Thoracic aorta (tissue), 2 donors: Measurements from ENCODE around the gene STRADA. TPM values are rescaled to one million over a fixed set of nuclear protein-coding genes. Genes with fewer than 3 reads are reported as not detected.

Source experiments
- ATAC-seq: fragments of 150-250 bp; one replicate; pipeline ENCODE4 v1.8.0; 2017; ENCODE audit warnings: low read depth; ENCODE audit not compliant: insufficient number of reproducible peaks, low FRiP score
- DNase-seq: peaks from one replicate; pipeline ENCODE4 v3.0.0-alpha.2; 2020; ENCODE audit warnings: low spot score
- H3K27ac ChIP-seq, 2 donors: fragments of 200-600 bp; sonication (generic); 1 replicate in 1 of 2; 2 replicates in 1 of 2; pipeline ENCODE4 v1.5.1; 2016; ENCODE audit warnings: mild to moderate bottlenecking in 2 of 2, moderate library complexity in 2 of 2
- H3K27me3 ChIP-seq: fragments of 200-600 bp; sonication (generic); replicated peaks from 2 replicates; pipeline ENCODE4 v1.6.0; 2016; ENCODE audit warnings: mild to moderate bottlenecking; ENCODE audit not compliant: insufficient read depth
- H3K36me3 ChIP-seq: fragments of 200-600 bp; sonication (generic); one replicate; pipeline ENCODE4 v1.5.1; 2016
- H3K4me1 ChIP-seq, 2 donors: fragments of 200-600 bp; sonication (generic); 1 replicate in 1 of 2; 2 replicates in 1 of 2; pipeline versions ENCODE4 v1.5.1 to v1.6.0; 2016; ENCODE audit warnings: low read depth in 2 of 2, mild to moderate bottlenecking in 1 of 2; ENCODE audit not compliant: control insufficient read depth in 1 of 2
- H3K4me3 ChIP-seq: fragments of 200-600 bp; sonication (generic); 2 replicates; pipeline ENCODE4 v1.5.1; 2016; ENCODE audit warnings: mild to moderate bottlenecking
- H3K9me3 ChIP-seq: fragments of 200-600 bp; sonication (generic); 2 replicates; pipeline ENCODE4 v1.5.1; 2016
- total RNA-seq, 2 donors: library from RNA; depleted of rRNA; stranded (reverse); fragments of >200 nt; gene quantifications; one replicate each; pipeline versions ENCODE4 v1.1.0 to v1.2.3, GENCODE V29; 2016
- TF ChIP-seq, protein P1 (sequence below): fragments of 200-600 bp; sonication (generic); IDR thresholded peaks from one replicate; pipeline ENCODE4 v1.5.1; 2019; ENCODE audit warnings: antibody characterized with exemption

Gene STRADA
- total RNA-seq, 2 donors from 2014 or later, result 40.9 to 62.2 TPM

DNA sequence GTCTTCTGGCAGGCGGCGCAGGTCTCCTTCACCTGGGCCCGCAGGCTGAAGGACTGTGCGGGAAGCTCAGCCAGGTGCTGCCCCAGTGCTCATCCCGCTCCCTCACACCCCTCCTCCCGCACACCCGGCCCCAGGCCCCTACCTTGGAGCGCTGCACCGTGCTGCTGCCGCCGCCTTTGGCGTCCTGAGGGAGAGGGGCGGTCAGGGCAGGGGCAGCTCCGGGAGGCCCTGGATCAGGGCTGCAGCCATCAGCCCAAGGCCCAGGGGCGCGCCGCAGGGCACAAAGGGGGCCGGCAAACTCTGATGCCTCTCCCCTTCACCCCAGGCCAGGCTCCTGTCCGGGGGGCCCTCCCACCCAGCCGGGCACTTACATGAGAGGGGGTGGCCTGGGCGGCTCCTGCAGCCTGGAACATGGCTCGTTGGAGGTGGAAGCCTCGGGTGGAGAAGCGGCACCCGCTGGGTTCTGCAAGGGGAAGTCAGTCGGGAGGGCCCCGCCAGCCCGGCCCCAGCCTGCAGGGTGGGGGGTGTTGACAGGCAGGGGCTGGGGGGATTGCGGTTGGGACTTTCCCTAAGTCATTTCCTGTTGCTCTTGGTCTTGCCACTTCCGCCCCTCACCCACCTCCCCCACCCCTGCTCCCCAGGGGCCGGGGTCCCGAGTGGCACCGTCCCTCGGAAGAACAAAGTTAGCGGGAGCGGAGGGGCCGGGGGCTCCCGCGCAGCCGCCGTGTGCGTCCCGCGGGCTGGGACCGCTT lies 42.5 kb downstream of the STRADA start:
- TF ChIP-seq, protein P1, sequence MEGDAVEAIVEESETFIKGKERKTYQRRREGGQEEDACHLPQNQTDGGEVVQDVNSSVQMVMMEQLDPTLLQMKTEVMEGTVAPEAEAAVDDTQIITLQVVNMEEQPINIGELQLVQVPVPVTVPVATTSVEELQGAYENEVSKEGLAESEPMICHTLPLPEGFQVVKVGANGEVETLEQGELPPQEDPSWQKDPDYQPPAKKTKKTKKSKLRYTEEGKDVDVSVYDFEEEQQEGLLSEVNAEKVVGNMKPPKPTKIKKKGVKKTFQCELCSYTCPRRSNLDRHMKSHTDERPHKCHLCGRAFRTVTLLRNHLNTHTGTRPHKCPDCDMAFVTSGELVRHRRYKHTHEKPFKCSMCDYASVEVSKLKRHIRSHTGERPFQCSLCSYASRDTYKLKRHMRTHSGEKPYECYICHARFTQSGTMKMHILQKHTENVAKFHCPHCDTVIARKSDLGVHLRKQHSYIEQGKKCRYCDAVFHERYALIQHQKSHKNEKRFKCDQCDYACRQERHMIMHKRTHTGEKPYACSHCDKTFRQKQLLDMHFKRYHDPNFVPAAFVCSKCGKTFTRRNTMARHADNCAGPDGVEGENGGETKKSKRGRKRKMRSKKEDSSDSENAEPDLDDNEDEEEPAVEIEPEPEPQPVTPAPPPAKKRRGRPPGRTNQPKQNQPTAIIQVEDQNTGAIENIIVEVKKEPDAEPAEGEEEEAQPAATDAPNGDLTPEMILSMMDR, result no peak
- ATAC-seq, result no peak
- no peaks in the 10 kb centered on the region for H3K27me3 ChIP-seq
- no peaks in the 10 kb centered on the region for H3K9me3 ChIP-seq
- H3K4me1 ChIP-seq, result peaks cover 11 to 24% of the 10 kb centered on the region in 2 donors
- peak overlapping the region; percentile 64 to 68 for H3K27ac ChIP-seq
- peaks cover 21% of the 10 kb centered on the region for H3K36me3 ChIP-seq
- peak overlapping the region; percentile 78 for H3K4me3 ChIP-seq
- DNase-seq, result no peak

DNA sequence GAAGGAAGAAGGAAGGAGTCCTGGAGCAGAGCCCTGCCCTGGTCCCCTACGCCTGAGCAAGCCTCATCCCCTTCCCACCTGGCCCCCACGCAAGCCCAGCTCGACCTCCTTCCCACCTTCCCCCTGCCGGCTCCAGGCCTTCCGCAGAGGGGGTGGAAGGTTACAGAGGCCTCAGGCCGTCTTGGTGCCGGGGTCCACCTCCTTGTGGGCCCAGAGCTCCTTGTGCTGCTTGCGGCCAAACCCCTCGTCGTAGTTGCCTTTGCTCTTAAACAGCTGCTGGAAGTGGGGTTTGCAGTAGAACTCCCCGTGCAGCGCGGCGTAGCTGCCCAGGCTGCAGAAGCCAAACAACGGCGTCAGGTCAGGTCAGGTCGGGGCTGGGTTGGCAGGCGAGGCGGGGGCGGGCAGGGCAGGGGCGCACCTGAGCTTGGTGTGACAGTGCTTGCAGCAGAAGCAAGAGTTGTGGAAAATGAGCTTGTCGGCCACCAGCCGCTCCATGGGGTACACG lies 43.2 kb downstream of the STRADA start:
- Histone ChIP-seq H3K4me1 (peaks cover 11 to 24% of the 10 kb centered on the region in 2 donors), H3K9me3 (no peaks in the 10 kb centered on the region), H3K4me3 (peak overlapping the region; percentile 78), H3K27me3 (no peaks in the 10 kb centered on the region), H3K27ac (peak overlapping the region in 1 of 2 donors; percentile 38), H3K36me3 (peaks cover 21% of the 10 kb centered on the region)
- DNase-seq (no peak), ATAC-seq (no peak)
- TF ChIP-seq, protein P1, result no peak

DNA sequence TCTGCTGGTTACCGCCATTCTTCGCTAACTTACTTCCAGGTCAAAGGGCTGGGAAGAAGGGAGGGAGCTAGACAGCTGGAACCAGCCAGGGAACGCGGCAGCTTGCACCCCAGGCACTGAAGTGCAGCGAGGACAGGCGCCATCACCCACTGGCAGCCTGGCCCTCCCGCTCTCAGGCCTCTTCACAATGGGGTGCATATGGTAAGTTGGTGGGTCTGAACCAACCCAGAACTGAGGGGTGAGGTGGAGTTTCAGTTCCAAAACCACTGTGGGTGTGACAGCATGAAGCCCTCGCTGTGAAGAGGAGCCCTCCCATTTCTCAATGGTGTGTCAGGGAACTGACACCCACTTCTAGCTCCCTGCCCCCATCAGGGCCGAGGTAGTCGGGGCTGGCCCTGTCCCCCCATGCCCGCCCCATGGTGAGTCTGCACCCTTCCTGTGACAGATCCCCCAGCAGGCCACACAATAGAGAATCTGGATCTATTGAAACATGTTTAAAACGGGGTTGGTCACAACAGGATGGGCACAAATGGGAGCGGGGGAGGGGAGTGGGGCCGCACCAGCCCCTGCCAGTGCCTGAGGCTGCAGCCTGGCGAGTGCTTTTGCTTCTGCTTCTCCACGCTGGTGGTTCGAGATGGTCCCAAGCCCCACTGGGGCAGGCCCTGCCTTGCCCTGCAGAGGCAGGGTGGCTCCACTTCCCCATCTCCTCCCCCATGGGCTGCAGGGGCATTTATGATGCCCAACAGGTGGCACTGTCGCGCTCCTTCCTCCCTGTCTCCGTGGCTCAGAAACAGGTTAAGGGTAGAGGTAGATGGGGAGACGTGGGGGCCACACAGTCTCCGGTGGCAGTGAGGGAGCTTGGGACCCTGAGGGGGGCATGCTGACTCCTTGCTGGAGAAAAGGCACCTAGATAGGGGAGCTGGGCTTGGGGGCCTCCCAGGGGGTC lies 44.0 kb downstream of the STRADA start:
- H3K4me3 ChIP-seq, result peak overlapping the region; percentile 78
- H3K9me3 ChIP-seq, result no peaks in the 10 kb centered on the region
- peak overlapping the region; percentile 23 to 38 for H3K27ac ChIP-seq
- H3K4me1 ChIP-seq, result peaks cover 11 to 24% of the 10 kb centered on the region in 2 donors
- TF ChIP-seq, protein P1, result peak; percentile 18
- H3K36me3 ChIP-seq, result peaks cover 18% of the 10 kb centered on the region
- ATAC-seq, result no peak
- no peak for DNase-seq
- no peaks in the 10 kb centered on the region for H3K27me3 ChIP-seq

DNA sequence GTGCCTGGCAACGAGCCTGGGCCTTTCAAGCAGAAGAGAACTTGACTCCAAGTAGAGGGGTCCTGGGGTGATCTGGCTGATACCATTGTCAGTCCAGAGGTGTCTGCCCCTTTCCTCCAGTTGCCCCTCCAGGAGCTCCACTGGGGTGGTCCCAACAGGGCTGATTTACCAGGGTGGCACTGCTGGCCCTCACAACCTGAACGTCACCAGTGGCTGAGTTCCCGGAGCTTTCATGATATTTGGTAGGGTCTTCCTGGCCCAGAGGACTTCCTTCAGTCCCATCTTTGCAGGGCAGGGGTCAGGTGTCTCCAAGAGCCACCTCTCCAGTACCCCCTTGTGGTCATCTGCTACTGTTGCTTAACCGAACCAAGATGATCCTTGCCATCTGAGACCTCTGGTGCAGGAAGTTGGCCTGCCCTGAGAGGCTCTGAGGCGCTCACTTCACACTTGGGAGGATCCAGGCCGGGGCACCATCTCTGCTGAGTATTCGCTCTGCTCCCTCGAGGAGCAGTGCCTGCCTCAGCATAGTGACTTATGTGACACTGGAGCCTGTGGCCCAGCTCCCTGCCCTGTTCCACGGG lies 45.1 kb downstream of the STRADA start:
- TF ChIP-seq, protein P1, result peak; percentile 38
- H3K27ac ChIP-seq, result peak overlapping the region in 1 of 2 donors; percentile 23
- H3K9me3 ChIP-seq, result no peaks in the 10 kb centered on the region
- peaks cover 29% of the 10 kb centered on the region for H3K36me3 ChIP-seq
- DNase-seq (no peak), ATAC-seq (no peak)
- H3K4me3 ChIP-seq, result no peak overlapping the region
- peaks cover 8 to 22% of the 10 kb centered on the region in 2 donors for H3K4me1 ChIP-seq
- no peaks in the 10 kb centered on the region for H3K27me3 ChIP-seq
